ENCODE data around the gene ME2.

- TF ChIP-seq MAX (IDR thresholded peaks at IDR 0.05) (no peak), FOSL1 (IDR thresholded peaks at IDR 0.05; ENCODE audit: insufficient read depth, low read depth, low read length) (no peak), ATF3 (IDR thresholded peaks at IDR 0.05; ENCODE audit: insufficient read depth, low read depth, low read length) (no peak), HDAC6 (IDR thresholded peaks at IDR 0.05; ENCODE audit: low read depth, low read length) (no peak), CTCF (IDR thresholded peaks at IDR 0.05; ENCODE audit: control extremely low read depth in 1 of 3, insufficient read depth in 1 of 3, low read depth in 1 of 3, low read length in 3 of 3) (no peak), ATF2 (IDR thresholded peaks at IDR 0.05; ENCODE audit: low read length) (no peak), NANOG (IDR thresholded peaks at IDR 0.05; ENCODE audit: insufficient read depth, low read depth, low read length, poor library complexity, severe bottlenecking) (no peak)
Measured at GRCh38 chr18:50848061-50848551, 30.8 kb upstream of the ME2 start.

All from H1 (cell line).